Superior temporal gyrus (tissue), 1 donor: ENCODE data around the gene TEKT3.

Source experiments
- DNase-seq: peaks from one replicate; pipeline ENCODE4 v3.0.0-alpha.2; 2016; ENCODE audit errors: extremely low spot score

The TEKT3 gene

GRCh38 chr17:15266325-15267125 is 74.9 kb downstream of the TEKT3 start:
- DNase-seq, result peak; percentile 46

- DNase-seq, result no peak
Observed at GRCh38 chr17:15265131-15265530, 76.3 kb downstream of the TEKT3 start, which contains the start of gene PMP22. PMP22 (minus strand) TSS chr17:15265326; CDS start chr17:15260727, 4,599 bp downstream.

GRCh38 chr17:15264542-15264941 is 76.9 kb downstream of the TEKT3 start:
- DNase-seq, result no peak

- no peak for DNase-seq
Observed at GRCh38 chr17:15263680-15264079, 77.7 kb downstream of the TEKT3 start.

DNA sequence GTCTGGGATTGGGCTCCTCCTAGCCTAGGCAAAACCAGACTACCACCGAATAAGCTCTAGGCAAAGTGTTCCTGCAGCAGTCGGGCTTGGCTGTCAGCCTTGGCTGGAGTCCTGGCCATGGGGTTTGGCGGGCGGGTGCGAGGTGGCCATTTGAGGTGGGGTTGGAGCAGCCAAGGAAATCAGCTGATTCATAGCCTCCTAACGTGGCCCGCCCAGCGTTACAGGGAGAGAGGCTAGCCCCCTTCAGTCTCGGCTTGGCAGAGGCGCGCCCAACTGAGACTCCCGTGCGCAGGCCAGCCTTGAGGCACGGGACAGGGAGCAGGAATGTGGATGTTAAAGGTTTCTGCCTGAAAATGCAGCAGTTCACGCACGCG is 78.2 kb downstream of the TEKT3 start:
- peak; percentile 75 for DNase-seq

GRCh38 chr17:15262291-15263205 is 78.8 kb downstream of the TEKT3 start:
- DNase-seq, result peak; percentile 90

DNA sequence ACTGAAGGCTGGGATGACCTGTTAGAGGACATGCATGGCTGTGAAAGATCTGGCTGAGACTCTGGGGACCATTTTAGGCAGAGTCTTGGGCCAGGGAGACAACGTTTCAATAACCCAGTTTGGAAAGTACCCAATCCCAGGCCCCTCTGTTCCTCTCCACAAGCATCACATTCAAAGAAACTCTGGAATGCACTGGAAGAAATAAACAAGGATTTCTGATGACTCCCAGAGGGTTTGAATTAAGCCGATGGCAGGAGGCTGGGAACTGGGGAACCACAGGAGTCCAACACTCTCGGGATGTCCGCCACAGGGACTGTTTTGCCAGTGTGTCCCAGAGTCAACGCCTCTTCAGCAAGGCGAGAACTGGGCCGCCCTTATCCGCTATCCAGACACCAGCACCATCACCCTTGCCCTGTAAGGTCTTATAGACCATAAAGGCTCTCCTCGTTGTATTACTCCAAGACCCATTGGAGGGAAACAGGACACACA is 79.6 kb downstream of the TEKT3 start:
- peak; percentile 74 for DNase-seq

- peak; percentile 68 for DNase-seq
Observed at GRCh38 chr17:15261258-15261801, 80.1 kb downstream of the TEKT3 start.

DNA sequence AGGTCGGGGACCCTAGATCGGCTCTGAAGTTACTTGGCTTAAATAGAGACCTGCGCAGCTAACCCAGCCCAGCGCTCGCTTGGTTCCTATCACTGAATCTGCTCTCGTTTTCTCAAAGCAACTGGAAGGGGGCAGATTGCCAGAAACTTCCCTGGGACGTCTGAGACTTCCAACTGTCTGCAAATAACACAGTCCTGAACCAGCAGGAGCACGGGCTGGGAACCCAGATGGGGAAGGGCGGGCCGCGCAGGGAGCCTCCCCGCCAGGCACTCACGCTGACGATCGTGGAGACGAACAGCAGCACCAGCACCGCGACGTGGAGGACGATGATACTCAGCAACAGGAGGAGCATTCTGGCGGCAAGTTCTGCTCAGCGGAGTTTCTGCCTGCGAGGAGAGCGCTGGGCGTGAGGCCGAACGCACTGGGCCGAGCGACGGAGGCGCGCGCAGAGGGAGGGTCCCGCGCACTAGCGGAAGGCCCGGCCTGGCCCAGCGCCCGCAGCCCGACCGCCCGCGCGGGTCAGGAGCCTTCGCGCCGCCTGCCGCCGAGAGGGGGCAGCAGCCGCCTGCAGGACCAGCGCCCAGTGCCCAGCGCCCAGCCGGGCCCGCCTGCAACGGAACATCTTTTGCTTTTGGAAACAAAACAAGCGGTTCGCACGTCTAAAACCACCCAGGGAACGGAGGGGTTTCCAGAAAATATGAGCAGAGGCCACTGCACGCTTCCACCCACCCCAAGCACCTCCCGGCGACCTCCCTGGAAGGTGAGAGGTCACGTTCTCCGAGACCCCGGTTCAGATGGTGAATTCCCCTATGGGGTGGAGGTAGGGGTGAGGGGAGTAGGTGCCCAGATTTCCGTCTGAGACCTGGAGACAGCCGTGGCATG is 80.8 kb downstream of the TEKT3 start:
- peak; percentile 82 for DNase-seq

- peak; percentile 46 for DNase-seq
Observed at GRCh38 chr17:15257796-15258512, 83.4 kb downstream of the TEKT3 start.

DNA sequence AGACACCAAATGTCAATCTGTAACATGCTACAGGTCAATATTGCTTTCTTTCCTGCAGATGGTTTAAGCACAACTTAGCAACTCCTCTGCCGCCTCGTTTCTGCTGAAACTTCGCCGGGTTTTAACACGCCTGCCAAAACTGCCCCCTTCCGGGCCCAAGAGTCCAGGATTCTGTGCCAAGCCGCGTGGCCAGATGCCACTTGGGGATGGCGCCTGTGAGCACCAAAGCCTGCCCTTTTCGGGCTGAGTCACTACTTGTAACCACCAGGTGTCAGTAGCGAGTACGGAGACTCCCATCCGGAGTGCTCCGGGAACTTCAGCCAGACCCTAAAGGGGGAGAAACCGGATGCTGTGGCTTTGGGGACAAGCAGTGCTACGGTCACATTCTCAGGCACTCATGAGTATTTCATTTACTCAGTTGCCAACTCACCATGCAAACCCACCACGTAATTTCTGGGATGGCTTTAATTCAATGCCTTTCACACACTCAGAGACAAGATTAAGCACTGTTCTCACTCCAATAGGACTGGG is 84.1 kb downstream of the TEKT3 start:
- DNase-seq, result peak; percentile 98

- no peak for DNase-seq
Observed at GRCh38 chr17:15256689-15257088, 84.7 kb downstream of the TEKT3 start.

- DNase-seq, result no peak
Observed at GRCh38 chr17:15255713-15256454, 85.5 kb downstream of the TEKT3 start.
